ENCODE data around the gene MRPS14. TPM values are rescaled to one million over a fixed set of nuclear protein-coding genes. Genes with fewer than 3 reads are reported as not detected.

The MRPS14 gene
- total RNA-seq, 1 experiment from 2014 or later: 25.1 TPM

DNA sequence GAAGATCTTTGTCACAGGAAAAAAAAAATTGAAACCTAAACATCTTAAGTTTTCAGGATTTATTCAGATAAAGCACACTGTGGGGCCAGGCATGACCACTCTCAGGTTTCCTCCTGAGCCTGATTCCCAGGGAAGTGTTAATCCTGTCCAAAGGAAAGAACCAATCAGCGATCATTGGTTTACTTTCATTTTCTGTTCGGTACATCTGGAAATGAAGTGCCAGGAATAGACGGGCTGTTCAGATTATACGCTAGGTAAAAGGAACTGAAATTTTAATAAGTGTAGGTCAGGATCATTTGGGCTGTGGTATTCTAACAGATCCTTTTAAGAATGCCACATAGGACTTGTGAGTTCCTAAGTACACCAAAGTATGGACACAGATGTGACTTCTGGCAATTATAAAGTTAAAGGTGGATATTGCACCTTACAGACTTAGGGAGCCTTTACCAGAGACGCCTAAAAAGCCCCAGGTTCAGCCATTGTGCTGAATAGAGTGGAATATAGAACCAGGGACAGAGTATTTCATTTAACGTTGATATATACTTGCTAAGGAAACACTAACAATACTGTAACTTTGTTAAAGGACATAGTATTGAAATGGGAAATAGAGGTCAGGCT lies 32.7 kb downstream of the MRPS14 start:
- TF ChIP-seq POLR2AphosphoS5 (IDR thresholded peaks at IDR 0.05; ENCODE audit: low read depth, low read length) (peak; percentile 31; the same call in 1 of the 2 replicates), SIN3A (IDR thresholded peaks at IDR 0.05; ENCODE audit: borderline replicate concordance, insufficient read depth, low read depth, low read length) (no peak), TCF7L2 (IDR thresholded peaks at IDR 0.05; ENCODE audit: low read depth, low read length) (no peak)
- TF ChIP-seq, protein P1, sequence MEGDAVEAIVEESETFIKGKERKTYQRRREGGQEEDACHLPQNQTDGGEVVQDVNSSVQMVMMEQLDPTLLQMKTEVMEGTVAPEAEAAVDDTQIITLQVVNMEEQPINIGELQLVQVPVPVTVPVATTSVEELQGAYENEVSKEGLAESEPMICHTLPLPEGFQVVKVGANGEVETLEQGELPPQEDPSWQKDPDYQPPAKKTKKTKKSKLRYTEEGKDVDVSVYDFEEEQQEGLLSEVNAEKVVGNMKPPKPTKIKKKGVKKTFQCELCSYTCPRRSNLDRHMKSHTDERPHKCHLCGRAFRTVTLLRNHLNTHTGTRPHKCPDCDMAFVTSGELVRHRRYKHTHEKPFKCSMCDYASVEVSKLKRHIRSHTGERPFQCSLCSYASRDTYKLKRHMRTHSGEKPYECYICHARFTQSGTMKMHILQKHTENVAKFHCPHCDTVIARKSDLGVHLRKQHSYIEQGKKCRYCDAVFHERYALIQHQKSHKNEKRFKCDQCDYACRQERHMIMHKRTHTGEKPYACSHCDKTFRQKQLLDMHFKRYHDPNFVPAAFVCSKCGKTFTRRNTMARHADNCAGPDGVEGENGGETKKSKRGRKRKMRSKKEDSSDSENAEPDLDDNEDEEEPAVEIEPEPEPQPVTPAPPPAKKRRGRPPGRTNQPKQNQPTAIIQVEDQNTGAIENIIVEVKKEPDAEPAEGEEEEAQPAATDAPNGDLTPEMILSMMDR (IDR thresholded peaks at IDR 0.05): no peak
- TF ChIP-seq, protein P2, sequence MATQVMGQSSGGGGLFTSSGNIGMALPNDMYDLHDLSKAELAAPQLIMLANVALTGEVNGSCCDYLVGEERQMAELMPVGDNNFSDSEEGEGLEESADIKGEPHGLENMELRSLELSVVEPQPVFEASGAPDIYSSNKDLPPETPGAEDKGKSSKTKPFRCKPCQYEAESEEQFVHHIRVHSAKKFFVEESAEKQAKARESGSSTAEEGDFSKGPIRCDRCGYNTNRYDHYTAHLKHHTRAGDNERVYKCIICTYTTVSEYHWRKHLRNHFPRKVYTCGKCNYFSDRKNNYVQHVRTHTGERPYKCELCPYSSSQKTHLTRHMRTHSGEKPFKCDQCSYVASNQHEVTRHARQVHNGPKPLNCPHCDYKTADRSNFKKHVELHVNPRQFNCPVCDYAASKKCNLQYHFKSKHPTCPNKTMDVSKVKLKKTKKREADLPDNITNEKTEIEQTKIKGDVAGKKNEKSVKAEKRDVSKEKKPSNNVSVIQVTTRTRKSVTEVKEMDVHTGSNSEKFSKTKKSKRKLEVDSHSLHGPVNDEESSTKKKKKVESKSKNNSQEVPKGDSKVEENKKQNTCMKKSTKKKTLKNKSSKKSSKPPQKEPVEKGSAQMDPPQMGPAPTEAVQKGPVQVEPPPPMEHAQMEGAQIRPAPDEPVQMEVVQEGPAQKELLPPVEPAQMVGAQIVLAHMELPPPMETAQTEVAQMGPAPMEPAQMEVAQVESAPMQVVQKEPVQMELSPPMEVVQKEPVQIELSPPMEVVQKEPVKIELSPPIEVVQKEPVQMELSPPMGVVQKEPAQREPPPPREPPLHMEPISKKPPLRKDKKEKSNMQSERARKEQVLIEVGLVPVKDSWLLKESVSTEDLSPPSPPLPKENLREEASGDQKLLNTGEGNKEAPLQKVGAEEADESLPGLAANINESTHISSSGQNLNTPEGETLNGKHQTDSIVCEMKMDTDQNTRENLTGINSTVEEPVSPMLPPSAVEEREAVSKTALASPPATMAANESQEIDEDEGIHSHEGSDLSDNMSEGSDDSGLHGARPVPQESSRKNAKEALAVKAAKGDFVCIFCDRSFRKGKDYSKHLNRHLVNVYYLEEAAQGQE (IDR thresholded peaks at IDR 0.05; ENCODE audit: insufficient read depth in 1 of 2, low read depth in 2 of 2, low read length in 1 of 2): no peak
- H3K36me3 ChIP-seq (ENCODE audit: control insufficient read depth, insufficient read depth, low read length): no peaks in the 10 kb centered on the region
- CTCF ChIA-PET: no interaction called here
- in situ Hi-C loops (cut with HindIII; ENCODE audit: low pct_unique_long_range_greater_than_20kb, low sequenced_read_pairs): no loop called here
- TSS peak; percentile 24 for BruUV-seq (replicated peaks)
- POLR2A ChIA-PET: no interaction called here
- H3K4me1 ChIP-seq (ENCODE audit: control insufficient read depth, insufficient read depth, low read length): peaks cover 9% of the 10 kb centered on the region
- no peaks in the 10 kb centered on the region for H3K27me3 ChIP-seq (ENCODE audit: control insufficient read depth, insufficient read depth, low read length)
- H3K4me3 ChIP-seq (ENCODE audit: low read depth in 2 of 2, low read length in 2 of 2): peak overlapping the region; percentile 45 to 59
- H3K27ac ChIP-seq (ENCODE audit: low read length): peak overlapping the region; percentile 90
- ATAC-seq (peak; percentile 94), DNase-seq (ENCODE audit: low read depth, low spot score) (peak; percentile 61)
- no peaks in the 10 kb centered on the region for H3K9me3 ChIP-seq (ENCODE audit: control insufficient read depth, insufficient read depth, low read depth, low read length)
- intact Hi-C loops (cut with micrococcal nuclease; ENCODE audit: unreplicated experiment): no loop called here

DNA sequence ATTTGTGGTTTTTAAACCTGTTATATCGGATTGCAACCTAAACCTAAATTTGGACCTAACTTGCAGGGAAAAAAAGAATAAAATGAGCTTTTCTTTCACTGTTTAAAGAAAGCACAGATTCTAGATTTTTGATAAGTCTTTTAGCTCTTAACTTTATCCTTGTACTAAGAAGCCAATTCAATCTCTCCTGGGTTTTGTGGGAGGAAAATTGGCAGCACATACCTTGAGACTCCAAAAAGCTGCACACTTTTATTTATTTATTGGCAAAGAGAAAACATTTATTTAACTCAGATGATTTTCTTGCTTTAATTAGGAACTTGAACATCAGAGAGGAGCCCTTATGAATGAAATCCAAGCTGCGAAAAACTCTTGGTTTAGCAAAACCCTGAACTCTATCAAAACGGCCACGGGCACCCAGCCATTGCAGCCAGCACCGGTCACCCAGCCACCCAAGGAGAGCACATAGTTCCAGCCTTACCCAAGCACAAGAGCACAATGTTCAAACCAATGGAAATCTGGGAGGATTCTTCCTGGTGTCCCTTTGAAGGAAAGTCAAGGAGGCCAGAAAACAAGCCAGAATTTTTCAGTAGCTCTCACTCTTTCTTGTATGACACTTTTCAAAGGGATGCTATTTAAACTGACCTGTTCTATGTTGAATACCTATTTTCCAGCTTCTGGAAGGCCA lies 33.5 kb downstream of the MRPS14 start:
- peaks cover 9% of the 10 kb centered on the region for H3K4me1 ChIP-seq (ENCODE audit: control insufficient read depth, insufficient read depth, low read length)
- no peaks in the 10 kb centered on the region for H3K36me3 ChIP-seq (ENCODE audit: control insufficient read depth, insufficient read depth, low read length)
- no peak for DNase-seq (ENCODE audit: low read depth, low spot score)
- ChIA-PET CTCF (no interaction called here), POLR2A (no interaction called here)
- peak overlapping the region; percentile 90 for H3K27ac ChIP-seq (ENCODE audit: low read length)
- no peak for ATAC-seq
- BruUV-seq (replicated peaks): no TSS peak
- H3K4me3 ChIP-seq (ENCODE audit: low read depth in 2 of 2, low read length in 2 of 2): peak overlapping the region in 1 of 2 experiments; percentile 45; a peak in 1 of 4 replicates
- TF ChIP-seq TCF7L2 (IDR thresholded peaks at IDR 0.05; ENCODE audit: low read depth, low read length) (no peak), POLR2AphosphoS5 (IDR thresholded peaks at IDR 0.05; ENCODE audit: low read depth, low read length) (no peak), SIN3A (IDR thresholded peaks at IDR 0.05; ENCODE audit: borderline replicate concordance, insufficient read depth, low read depth, low read length) (no peak)
- TF ChIP-seq, protein P1 (IDR thresholded peaks at IDR 0.05): no peak
- TF ChIP-seq, protein P2 (IDR thresholded peaks at IDR 0.05; ENCODE audit: insufficient read depth in 1 of 2, low read depth in 2 of 2, low read length in 1 of 2): no peak
- intact Hi-C loops (cut with micrococcal nuclease; ENCODE audit: unreplicated experiment): no loop called here
- H3K27me3 ChIP-seq (ENCODE audit: control insufficient read depth, insufficient read depth, low read length): no peaks in the 10 kb centered on the region
- no peaks in the 10 kb centered on the region for H3K9me3 ChIP-seq (ENCODE audit: control insufficient read depth, insufficient read depth, low read depth, low read length)
- in situ Hi-C loops (cut with HindIII; ENCODE audit: low pct_unique_long_range_greater_than_20kb, low sequenced_read_pairs): no loop called here

Measured in Panc1 (cell line).